Measurements from ENCODE around the gene HINFP. TPM values are rescaled to one million over a fixed set of nuclear protein-coding genes. Genes with fewer than 3 reads are reported as not detected.

The HINFP gene
- total and polyA plus RNA-seq, 2 of the 4 experiments (the other 2 are of a cell fraction) = 9.1 to 15.3 TPM

DNA sequence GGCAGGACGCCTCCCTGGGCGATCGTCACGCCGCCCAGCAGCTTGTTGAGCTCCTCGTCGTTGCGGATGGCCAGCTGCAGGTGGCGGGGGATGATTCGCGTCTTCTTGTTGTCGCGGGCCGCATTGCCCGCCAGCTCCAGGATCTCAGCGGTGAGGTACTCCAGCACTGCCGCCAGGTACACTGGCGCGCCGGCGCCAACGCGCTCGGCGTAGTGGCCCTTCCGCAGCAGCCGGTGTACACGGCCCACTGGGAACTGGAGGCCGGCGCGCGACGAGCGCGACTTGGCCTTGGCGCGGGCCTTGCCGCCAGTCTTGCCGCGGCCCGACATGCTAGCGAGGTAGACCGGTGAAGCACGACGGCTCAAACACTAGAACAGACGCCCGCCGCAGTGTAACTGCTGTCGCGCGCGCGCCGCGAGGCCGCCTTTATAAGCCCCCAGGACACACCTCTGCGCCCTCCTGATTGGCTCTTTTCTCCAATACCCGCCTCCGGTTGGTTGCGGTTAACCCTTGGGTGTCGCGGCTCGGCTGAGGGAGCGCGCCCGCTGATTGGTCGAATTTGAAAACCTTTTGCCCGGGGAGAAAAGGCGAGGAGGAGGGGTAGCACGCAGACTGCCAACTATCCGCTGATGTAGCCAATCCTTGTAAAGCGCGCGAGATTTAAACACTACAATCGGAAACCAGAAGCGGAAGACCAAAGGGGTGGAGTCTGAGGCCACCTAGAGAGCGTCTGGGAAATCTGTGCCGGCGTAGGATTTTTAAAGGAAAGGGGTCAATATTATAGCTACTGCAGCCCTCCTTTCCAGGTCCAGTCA lies 26.1 kb upstream of the HINFP start:
- no peak overlapping the region; the same call in 1 of the 2 replicates for H2AK5ac ChIP-seq (ENCODE audit: low read depth, low read length)
- H3K79me1 ChIP-seq (ENCODE audit: low read depth in 1 of 2, low read length in 2 of 2) = peaks cover 10 to 55% of the 10 kb centered on the region in 2 experiments
- no peak overlapping the region for H2BK15ac ChIP-seq (ENCODE audit: low read depth, low read length)
- DNase-seq = peak; percentile 99
- H3K9me1 ChIP-seq (ENCODE audit: insufficient read depth, low read length) = peaks cover 10% of the 10 kb centered on the region; the same call in 1 of the 2 replicates
- no peak overlapping the region for H2BK20ac ChIP-seq (ENCODE audit: low read depth, low read length)
- peak overlapping the region; percentile 71 for H3K4ac ChIP-seq (ENCODE audit: low read depth, low read length)
- dilution Hi-C loops (cut with HindIII; ENCODE audit: low sequenced_read_pairs, unreplicated experiment) (no loop called here), in situ Hi-C loops (cut with MboI; ENCODE audit: low sequenced_read_pairs) (no loop called here), intact Hi-C loops (cut with micrococcal nuclease) (loop anchor here (1.0 kb wide), 1 partner anchor 243 kb away; no protein-coding TSS in a partner anchor)
- H4K20me1 ChIP-seq (ENCODE audit: insufficient read depth, low read length) = peaks cover 25% of the 10 kb centered on the region
- no peaks in the 10 kb centered on the region for H3K27me3 ChIP-seq (ENCODE audit: control insufficient read depth, insufficient read depth, low read length)
- H3K9me3 ChIP-seq (ENCODE audit: control insufficient read depth, insufficient read depth, low read length) = no peaks in the 10 kb centered on the region
- 0 out of 2 replicates have a peak overlapping the region, but pooled peaks have one; percentile 20 for H4K91ac ChIP-seq (ENCODE audit: insufficient read depth, low read depth, low read length)
- peaks cover 27% of the 10 kb centered on the region for H3K36me3 ChIP-seq (ENCODE audit: control insufficient read depth, insufficient read depth, low read length)
- H3K27ac ChIP-seq (ENCODE audit: insufficient read depth, low read length) = peak overlapping the region; percentile 44; the same call in 1 of the 2 replicates
- peak overlapping the region; percentile 30 for H2BK5ac ChIP-seq (ENCODE audit: low read depth, low read length, poor library complexity, severe bottlenecking)
- peak overlapping the region; percentile 29 to 77; a peak in 1 of 4 replicates for H4K8ac ChIP-seq (ENCODE audit: low read depth in 2 of 2, low read length in 2 of 2)
- CTCF ChIA-PET = interaction anchor here (0.8 to 1.0 kb wide), 2 partner anchors 241 to 243 kb away, joined by 3 to 5 read pairs; no protein-coding TSS in a partner anchor
- peak; percentile 90 for ATAC-seq (ENCODE audit: low read depth)
- peak overlapping the region; percentile 90 for H2AK9ac ChIP-seq (replicated peaks; ENCODE audit: low read depth, low read length, poor library complexity)
- WGBS, 2 experiments (ENCODE audit: extremely low coverage in 2 of 2, insufficient read length in 1 of 2) = 0% methylated on average over 42 of the region's 79 CpGs; no CpG with 5 or more reads in 1 of the 2 experiments
- BruUV-seq (replicated peaks) = TSS peak; percentile 59
- H3K23ac ChIP-seq (ENCODE audit: low read depth, low read length) = peak overlapping the region; percentile 69; the same call in 1 of the 2 replicates
- peaks cover 15% of the 10 kb centered on the region for H3K4me1 ChIP-seq (ENCODE audit: control insufficient read depth, insufficient read depth, low read length)
- H3K4me2 ChIP-seq (ENCODE audit: low read depth, low read length) = peak overlapping the region; percentile 66
- H2AFZ ChIP-seq (replicated peaks; ENCODE audit: low read length, poor library complexity) = peak overlapping the region; percentile 80
- H2BK120ac ChIP-seq (ENCODE audit: low read depth, low read length) = no peak overlapping the region
- H3K4me3 ChIP-seq (ENCODE audit: insufficient read depth, low read depth, low read length) = peak overlapping the region; percentile 57
- H3K56ac ChIP-seq (ENCODE audit: extremely low read depth, insufficient read depth, low read length) = no peak overlapping the region; the same call in 1 of the 2 replicates
- no peak overlapping the region for H4K5ac ChIP-seq (ENCODE audit: low read depth, low read length)
- no peak overlapping the region for H3K18ac ChIP-seq (ENCODE audit: low read depth, low read length)
- POLR2A ChIA-PET (ENCODE audit: unreplicated experiment) = interaction anchor here (0.6 to 1.1 kb wide), 3 partner anchors 10 to 56 kb away, joined by 3 to 5 read pairs (median 3); partner anchors contain the start of gene HMBS
- peak overlapping the region; percentile 89; the same call in 1 of the 2 replicates for H3K9ac ChIP-seq (ENCODE audit: low read depth, low read length)
- peak overlapping the region; percentile 38; the same call in 1 of the 2 replicates for H3K14ac ChIP-seq (replicated peaks; ENCODE audit: low read depth, low read length)
- TF ChIP-seq, protein P1, sequence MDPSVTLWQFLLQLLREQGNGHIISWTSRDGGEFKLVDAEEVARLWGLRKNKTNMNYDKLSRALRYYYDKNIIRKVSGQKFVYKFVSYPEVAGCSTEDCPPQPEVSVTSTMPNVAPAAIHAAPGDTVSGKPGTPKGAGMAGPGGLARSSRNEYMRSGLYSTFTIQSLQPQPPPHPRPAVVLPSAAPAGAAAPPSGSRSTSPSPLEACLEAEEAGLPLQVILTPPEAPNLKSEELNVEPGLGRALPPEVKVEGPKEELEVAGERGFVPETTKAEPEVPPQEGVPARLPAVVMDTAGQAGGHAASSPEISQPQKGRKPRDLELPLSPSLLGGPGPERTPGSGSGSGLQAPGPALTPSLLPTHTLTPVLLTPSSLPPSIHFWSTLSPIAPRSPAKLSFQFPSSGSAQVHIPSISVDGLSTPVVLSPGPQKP (IDR thresholded peaks at IDR 0.05; ENCODE audit: borderline replicate concordance, low read depth, low read length) = no peak
- TF ChIP-seq FOS (IDR thresholded peaks at IDR 0.05; ENCODE audit: low read depth, low read length) (no peak; the same call in 1 of the 2 replicates), CHD1 (IDR thresholded peaks at IDR 0.05; ENCODE audit: low read depth, low read length) (0 out of 2 replicates have a peak, but pooled peaks have one; percentile 37), MAFK (IDR thresholded peaks at IDR 0.05; ENCODE audit: low read depth, low read length) (peak; percentile 9; the same call in 1 of the 2 replicates), MXI1 (IDR thresholded peaks at IDR 0.05; ENCODE audit: borderline replicate concordance, low read depth, low read length) (peak; percentile 59; the same call in 1 of the 2 replicates), NFE2L2 (IDR thresholded peaks at IDR 0.05; ENCODE audit: low read depth, low read length) (no peak), RCOR1 (IDR thresholded peaks at IDR 0.05; ENCODE audit: insufficient replicate concordance, low read length) (no peak), POLR2A (IDR thresholded peaks at IDR 0.05; ENCODE audit: low read depth, low read length) (peak; percentile 100), RFX5 (IDR thresholded peaks at IDR 0.05; ENCODE audit: low read depth, low read length) (no peak), CEBPB (IDR thresholded peaks at IDR 0.05; ENCODE audit: low read depth, low read length) (no peak), RAD21 (IDR thresholded peaks at IDR 0.05; ENCODE audit: low read length) (no peak), MAZ (IDR thresholded peaks at IDR 0.05; ENCODE audit: borderline replicate concordance, low read depth, low read length) (0 out of 2 replicates have a peak, but pooled peaks have one; percentile 37), SMC3 (IDR thresholded peaks at IDR 0.05; ENCODE audit: low read depth, low read length) (no peak), BHLHE40 (IDR thresholded peaks at IDR 0.05; ENCODE audit: low read depth, low read length) (no peak)
- TF ChIP-seq, protein P2, sequence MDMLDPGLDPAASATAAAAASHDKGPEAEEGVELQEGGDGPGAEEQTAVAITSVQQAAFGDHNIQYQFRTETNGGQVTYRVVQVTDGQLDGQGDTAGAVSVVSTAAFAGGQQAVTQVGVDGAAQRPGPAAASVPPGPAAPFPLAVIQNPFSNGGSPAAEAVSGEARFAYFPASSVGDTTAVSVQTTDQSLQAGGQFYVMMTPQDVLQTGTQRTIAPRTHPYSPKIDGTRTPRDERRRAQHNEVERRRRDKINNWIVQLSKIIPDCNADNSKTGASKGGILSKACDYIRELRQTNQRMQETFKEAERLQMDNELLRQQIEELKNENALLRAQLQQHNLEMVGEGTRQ (IDR thresholded peaks at IDR 0.05; ENCODE audit: low read depth, low read length) = no peak

Measured in IMR-90 (cell line).